H9 (cell line): ENCODE measurements around the gene ENG. TPM values are rescaled to one million over a fixed set of nuclear protein-coding genes. Genes with fewer than 3 reads are reported as not detected.
"Not testable (repeated sequence)": the region's sequence is repeated elsewhere in the genome, so short reads cannot be mapped to it uniquely, and the experiment has no call there.

Experiments
- DNase-seq: peaks from one replicate; pipeline ENCODE4 v3.0.0-alpha.2; 2017
- H2AFZ ChIP-seq: one replicate; pipeline ENCODE4 v1.6.1; 2013; ENCODE audit warnings: mild to moderate bottlenecking, low read length, control low read depth, moderate library complexity
- H2AK5ac ChIP-seq: 2 replicates; pipeline ENCODE4 v1.6.1; 2013; ENCODE audit warnings: low read length, control low read depth, mixed read lengths; ENCODE audit not compliant: insufficient read length
- H2BK120ac ChIP-seq: one replicate; pipeline ENCODE4 v1.6.1; 2013; ENCODE audit warnings: low read depth, mild to moderate bottlenecking, low read length, control low read depth, inconsistent platforms; ENCODE audit not compliant: poor library complexity, severe bottlenecking
- H2BK12ac ChIP-seq: 2 replicates; pipeline ENCODE4 v1.6.1; 2013; ENCODE audit warnings: low read length, control low read depth, mixed read lengths, low read depth; ENCODE audit not compliant: insufficient read length
- H2BK15ac ChIP-seq: 2 replicates; pipeline ENCODE4 v1.6.1; 2013; ENCODE audit warnings: low read depth, low read length, control low read depth
- H2BK20ac ChIP-seq: one replicate; pipeline ENCODE4 v1.6.1; 2013; ENCODE audit warnings: low read depth, mild to moderate bottlenecking, low read length, control low read depth, inconsistent platforms; ENCODE audit not compliant: poor library complexity, severe bottlenecking
- H2BK5ac ChIP-seq: 2 replicates; pipeline ENCODE4 v1.6.1; 2013; ENCODE audit warnings: low read length, control low read depth, mixed read lengths; ENCODE audit not compliant: insufficient read length
- H3K14ac ChIP-seq: 2 replicates; pipeline ENCODE4 v1.6.1; 2013; ENCODE audit warnings: low read length, control low read depth; ENCODE audit not compliant: insufficient read depth
- H3K18ac ChIP-seq: 2 replicates; pipeline ENCODE4 v1.6.1; 2013; ENCODE audit warnings: low read depth, mild to moderate bottlenecking, mixed read lengths, low read length, control low read depth; ENCODE audit not compliant: insufficient read length
- H3K23ac ChIP-seq: 2 replicates; pipeline ENCODE4 v1.6.1; 2013; ENCODE audit warnings: low read length, control low read depth, mixed read lengths, low read depth; ENCODE audit not compliant: insufficient read length
- H3K23me2 ChIP-seq: 2 replicates; pipeline ENCODE4 v1.6.1; 2013; ENCODE audit warnings: low read depth, mild to moderate bottlenecking, mixed read lengths, low read length, control low read depth; ENCODE audit not compliant: insufficient read length, poor library complexity, severe bottlenecking
- H3K27ac ChIP-seq: 2 replicates; pipeline ENCODE4 v1.5.1; 2013; ENCODE audit warnings: low read length, control low read depth, mixed read lengths, low read depth; ENCODE audit not compliant: insufficient read length
- H3K27me3 ChIP-seq: 2 replicates; pipeline ENCODE4 v1.6.1; 2013; ENCODE audit warnings: low read length, control low read depth, inconsistent platforms; ENCODE audit not compliant: insufficient read depth
- H3K4ac ChIP-seq: 2 replicates; pipeline ENCODE4 v1.6.1; 2013; ENCODE audit warnings: low read depth, mild to moderate bottlenecking, control low read depth, inconsistent platforms, low read length, moderate library complexity
- H3K4me1 ChIP-seq: 2 replicates; pipeline ENCODE4 v1.6.1; 2013; ENCODE audit warnings: low read length, control low read depth, inconsistent platforms; ENCODE audit not compliant: insufficient read depth
- H3K4me2 ChIP-seq: 2 replicates; pipeline ENCODE4 v1.6.1; 2013; ENCODE audit warnings: low read length, control low read depth, mixed read lengths; ENCODE audit not compliant: insufficient read length, insufficient read depth
- H3K56ac ChIP-seq: 2 replicates; pipeline ENCODE4 v1.6.1; 2013; ENCODE audit warnings: low read depth, mild to moderate bottlenecking, mixed read lengths, low read length, control low read depth; ENCODE audit not compliant: insufficient read length
- H3K79me1 ChIP-seq: 2 replicates; pipeline ENCODE4 v1.6.1; 2013; ENCODE audit warnings: low read depth, mild to moderate bottlenecking, moderate library complexity, low read length, control low read depth, inconsistent platforms; ENCODE audit not compliant: insufficient read depth, poor library complexity, severe bottlenecking
- H3K79me2 ChIP-seq: 2 replicates; pipeline ENCODE4 v1.6.1; 2013; ENCODE audit warnings: low read length, control low read depth, inconsistent platforms; ENCODE audit not compliant: insufficient read depth
- H3K9ac ChIP-seq: 2 replicates; pipeline ENCODE4 v1.6.1; 2013; ENCODE audit warnings: low read length, control low read depth, mixed read lengths; ENCODE audit not compliant: insufficient read length; ENCODE audit errors: extremely low read depth
- H3K9me3 ChIP-seq: one replicate; pipeline ENCODE4 v1.6.1; 2013; ENCODE audit warnings: low read depth, low read length, inconsistent platforms; ENCODE audit not compliant: control insufficient read depth
- H3T11ph ChIP-seq: one replicate; pipeline ENCODE4 v1.6.1; 2013; ENCODE audit warnings: mild to moderate bottlenecking, low read length, control low read depth, inconsistent platforms
- H4K20me1 ChIP-seq: one replicate; pipeline ENCODE4 v1.6.1; 2013; ENCODE audit not compliant: control insufficient read depth, insufficient read length, insufficient read depth
- H4K5ac ChIP-seq: 2 replicates; pipeline ENCODE4 v1.6.1; 2013; ENCODE audit warnings: low read depth, mild to moderate bottlenecking, mixed read lengths, low read length, control low read depth; ENCODE audit not compliant: insufficient read length
- H4K8ac ChIP-seq: replicated peaks from 2 replicates; pipeline ENCODE4 v1.6.1; 2013; ENCODE audit warnings: low read length, control low read depth, mixed read lengths, low read depth; ENCODE audit not compliant: insufficient read length
- H4K91ac ChIP-seq: 2 replicates; pipeline ENCODE4 v1.6.1; 2013; ENCODE audit warnings: low read depth, mild to moderate bottlenecking, moderate library complexity, mixed read lengths, low read length, control low read depth; ENCODE audit not compliant: insufficient read length
- H3K27ac Mint-ChIP-seq, 3 experiments: 2 replicates in 2 of 3; 3 replicates in 1 of 3; pipeline ENCODE4 v1.8.0; 2020 to 2021; ENCODE audit warnings: mixed read lengths in 3 of 3, mild to moderate bottlenecking in 1 of 3, moderate library complexity in 1 of 3
- H3K27me3 Mint-ChIP-seq: 2 replicates; pipeline ENCODE4 v1.8.0; 2021; ENCODE audit warnings: low read depth, mild to moderate bottlenecking, moderate library complexity, mixed read lengths
- H3K36me3 Mint-ChIP-seq, 3 experiments: 2 replicates in 2 of 3; 3 replicates in 1 of 3; pipeline ENCODE4 v1.8.0; 2020 to 2021; ENCODE audit warnings: low read depth in 3 of 3, mixed read lengths in 3 of 3; ENCODE audit not compliant: insufficient read depth in 1 of 3
- H3K4me1 Mint-ChIP-seq, 2 experiments: 2 replicates each; pipeline ENCODE4 v1.8.0; 2020; ENCODE audit warnings: mixed read lengths in 2 of 2
- H3K4me3 Mint-ChIP-seq, 2 experiments: 2 replicates in 1 of 2; 3 replicates in 1 of 2; pipeline ENCODE4 v1.8.0; 2020 to 2021; ENCODE audit warnings: mild to moderate bottlenecking in 2 of 2, mixed read lengths in 2 of 2, moderate library complexity in 1 of 2
- H3K9me3 Mint-ChIP-seq, 2 experiments: 2 replicates in 1 of 2; 3 replicates in 1 of 2; pipeline ENCODE4 v1.8.0; 2020; ENCODE audit warnings: mild to moderate bottlenecking in 2 of 2, mixed read lengths in 2 of 2, moderate library complexity in 1 of 2
- CTCF ChIP-seq: fragments of 200-600 bp; sonication (generic); conservative IDR thresholded peaks from 3 replicates; pipeline ENCODE4 v1.8.0; 2021; ENCODE audit warnings: antibody characterized with exemption, mild to moderate bottlenecking
- WGBS: extraction: QIAGEN DNeasy Blood & Tissue Kit; methylation state at CpG from one replicate; pipeline ENCODE4 v1.1.7; 2013; ENCODE audit warnings: missing lambda C conversion rate, low lambda C conversion rate, mixed read lengths; ENCODE audit not compliant: insufficient read length; ENCODE audit errors: extremely low coverage; 5-methylcytosine and 5-hydroxymethylcytosine counted together
- total RNA-seq: library from RNA; stranded (reverse); gene quantifications from 2 replicates; pipeline ENCODE4 v1.2.1, GENCODE V29; 2021

ENG gene
- total RNA-seq, 1 experiment from 2014 or later: 2.1 TPM

DNA sequence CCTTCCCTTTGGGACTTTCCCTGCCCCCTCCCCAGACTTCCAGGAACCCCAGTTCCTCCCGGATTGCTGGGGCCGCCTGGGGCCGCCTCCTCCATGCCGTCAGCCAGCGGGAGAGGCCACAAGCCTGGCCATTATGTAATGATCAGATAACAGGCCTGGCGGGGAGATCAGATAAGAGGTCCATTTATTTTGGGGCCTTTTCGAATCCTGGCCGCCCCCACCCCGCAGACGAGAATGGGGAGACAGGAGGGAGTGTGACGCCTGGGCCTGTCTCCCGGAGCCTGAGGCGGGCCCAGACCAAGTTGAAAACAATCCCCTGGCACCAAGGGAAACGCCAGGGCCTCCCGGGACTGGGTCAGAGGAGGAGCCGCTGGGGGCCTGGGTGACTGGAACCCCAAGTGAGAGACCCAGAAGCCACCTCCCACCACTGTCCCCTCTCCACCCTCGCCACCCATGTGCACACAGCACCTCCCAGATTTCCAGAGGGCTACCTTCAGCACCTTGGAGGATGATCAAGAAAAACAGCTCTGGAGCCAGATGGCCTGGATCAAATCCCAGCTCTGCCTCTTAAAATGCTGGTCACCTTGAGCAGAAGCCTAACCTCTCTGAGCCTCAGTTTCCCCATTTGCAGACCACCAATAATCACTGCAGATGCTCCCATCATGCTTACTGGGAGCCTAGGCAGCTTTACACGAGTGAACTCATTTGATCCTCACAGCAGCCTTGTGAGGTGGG, 7.8 kb downstream of the ENG start:
- H3K4me1 Mint-ChIP-seq: peaks cover 4 to 6% of the 10 kb centered on the region in 2 experiments; a peak in 3 of 4 replicates
- WGBS: no CpG with 5 or more reads among the region's 18 CpGs

DNA sequence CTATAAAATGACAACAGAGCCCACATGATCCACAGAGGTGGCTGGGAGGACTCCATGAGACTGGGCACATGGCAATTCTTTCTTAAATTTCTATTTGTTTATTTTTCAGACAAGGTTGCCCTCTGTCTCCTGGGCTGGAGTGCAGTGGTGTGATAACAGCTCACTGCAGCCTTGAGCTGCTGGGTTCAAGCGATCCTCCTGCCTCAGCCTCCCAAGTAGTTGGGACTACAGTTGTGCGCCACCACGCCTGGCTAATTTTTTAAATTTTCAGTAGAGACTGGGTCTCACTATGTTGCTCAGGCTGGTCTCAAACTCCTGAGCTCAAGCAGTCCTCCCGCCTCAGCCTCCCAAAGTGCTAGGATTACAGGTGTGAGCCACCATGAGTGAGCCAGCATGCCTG, 8.8 kb downstream of the ENG start:
- not testable (repeated sequence) for H3K56ac ChIP-seq, H3K4me1 ChIP-seq, H2AFZ ChIP-seq, H2BK15ac ChIP-seq, H3K4me3 Mint-ChIP-seq, H3T11ph ChIP-seq, H2AK5ac ChIP-seq, H3K27me3 ChIP-seq, H3K36me3 Mint-ChIP-seq, H3K79me2 ChIP-seq, H3K27me3 Mint-ChIP-seq, H4K20me1 ChIP-seq, H2BK120ac ChIP-seq, H2BK5ac ChIP-seq, H3K4ac ChIP-seq, H3K23ac ChIP-seq, H2BK20ac ChIP-seq, H3K27ac ChIP-seq, H3K9me3 ChIP-seq, H3K4me2 ChIP-seq, H3K4me1 Mint-ChIP-seq, H3K23me2 ChIP-seq, H3K9ac ChIP-seq, H2BK12ac ChIP-seq, H4K8ac ChIP-seq, DNase-seq, H3K14ac ChIP-seq, H3K79me1 ChIP-seq
- Mint-ChIP-seq H3K9me3 (peaks cover 5 to 12% of the 10 kb centered on the region in 2 experiments; a peak in 3 of 5 replicates), H3K27ac (0 out of 7 replicates have a peak overlapping the region, but pooled peaks of 1 of the 3 experiments have one; percentile 31)
- Histone ChIP-seq H4K5ac (peak overlapping the region; percentile 25), H4K91ac (peak overlapping the region; percentile 44), H3K18ac (peak overlapping the region; percentile 6)
- WGBS: no CpG with 5 or more reads among the region's 4 CpGs

More for the DNA sequence above, 7.8 kb downstream of the ENG start:
- Histone ChIP-seq H3K18ac (no peak overlapping the region), H3K27ac (no peak overlapping the region), H3K79me2 (no peaks in the 10 kb centered on the region), H2BK5ac (no peak overlapping the region), H2BK20ac (no peak overlapping the region), H3K23me2 (no peaks in the 10 kb centered on the region), H2AFZ (no peak overlapping the region), H2AK5ac (no peak overlapping the region), H3K27me3 (no peaks in the 10 kb centered on the region), H4K20me1 (no peaks in the 10 kb centered on the region), H4K91ac (no peak overlapping the region), H3T11ph (no peak overlapping the region), H2BK12ac (no peak overlapping the region), H2BK120ac (no peak overlapping the region), H3K79me1 (no peaks in the 10 kb centered on the region), H3K14ac (no peak overlapping the region), H3K4me1 (no peaks in the 10 kb centered on the region), H4K5ac (no peak overlapping the region), H3K9me3 (no peaks in the 10 kb centered on the region), H4K8ac (no peak overlapping the region), H3K56ac (no peak overlapping the region), H3K4me2 (no peak overlapping the region), H3K23ac (no peak overlapping the region), H3K9ac (no peak overlapping the region), H3K4ac (no peak overlapping the region), H2BK15ac (no peak overlapping the region)
- TF ChIP-seq CTCF: no peak
- no peak for DNase-seq
- H3K4me3 Mint-ChIP-seq: no peak overlapping the region
- H3K9me3 Mint-ChIP-seq: peaks cover 5 to 12% of the 10 kb centered on the region in 2 experiments; a peak in 3 of 5 replicates
- H3K27ac Mint-ChIP-seq: no peak overlapping the region; a peak in 1 of 7 replicates
- peaks cover 2% of the 10 kb centered on the region for H3K27me3 Mint-ChIP-seq
- peaks cover 0 to 8% (median 4%) of the 10 kb centered on the region in 3 experiments; a peak in 3 of 7 replicates for H3K36me3 Mint-ChIP-seq
